Neural cell (in vitro differentiated cells): ENCODE results near the gene RGS9. TPM values are rescaled to one million over a fixed set of nuclear protein-coding genes. Genes with fewer than 3 reads are reported as not detected.

Experiments
- H2AFZ ChIP-seq: fragments of 200-600, 300-800 bp; sonication (generic), shearing (Covaris generic); 2 replicates; pipeline ENCODE4 v1.6.0; 2014; ENCODE audit warnings: low read depth, mild to moderate bottlenecking, antibody characterized with exemption, low read length, moderate library complexity
- H3F3A ChIP-seq: fragments of 200-600 bp; shearing (Covaris generic); 2 replicates; pipeline ENCODE4 v1.6.1; 2016; ENCODE audit warnings: mild to moderate bottlenecking, moderate library complexity, mixed read lengths, antibody characterized with exemption, low read length; ENCODE audit not compliant: insufficient read depth, poor library complexity, severe bottlenecking
- H3K27ac ChIP-seq: fragments of 200-600, 300-800 bp; sonication (generic), shearing (Covaris generic); 2 replicates; pipeline ENCODE4 v1.5.1; 2014; ENCODE audit warnings: mild to moderate bottlenecking, low read length, moderate library complexity
- H3K27me3 ChIP-seq: fragments of 300-800, 200-600 bp; sonication (generic), shearing (Covaris generic); 2 replicates; pipeline ENCODE4 v1.6.0; 2014; ENCODE audit warnings: mild to moderate bottlenecking, low read depth, low read length, moderate library complexity; ENCODE audit not compliant: insufficient read depth
- H3K36me3 ChIP-seq: fragments of 300-800, 200-600 bp; sonication (generic), shearing (Covaris generic); 2 replicates; pipeline ENCODE4 v1.5.1; 2014; ENCODE audit warnings: mild to moderate bottlenecking, antibody characterized with exemption, low read length, moderate library complexity; ENCODE audit not compliant: insufficient read depth
- H3K4me2 ChIP-seq: fragments of 300-800, 200-600 bp; sonication (generic), shearing (Covaris generic); 2 replicates; pipeline ENCODE4 v1.6.0; 2014; ENCODE audit warnings: mild to moderate bottlenecking, low read length
- H3K4me3 ChIP-seq: fragments of 300-800, 200-600 bp; sonication (generic), shearing (Covaris generic); 2 replicates; pipeline ENCODE4 v1.5.1; 2014; ENCODE audit warnings: mild to moderate bottlenecking, low read length, moderate library complexity
- H3K79me2 ChIP-seq: fragments of 200-600 bp; shearing (Covaris generic); replicated peaks from 2 replicates; pipeline ENCODE4 v1.6.0; 2014; ENCODE audit warnings: mild to moderate bottlenecking, low read length, moderate library complexity; ENCODE audit not compliant: insufficient read depth
- H3K9ac ChIP-seq: fragments of 300-800, 200-600 bp; sonication (generic), shearing (Covaris generic); 2 replicates; pipeline ENCODE4 v1.6.1; 2016; ENCODE audit warnings: mild to moderate bottlenecking, low read length, mixed read lengths
- H3K9me2 ChIP-seq: fragments of 200-600 bp; shearing (Covaris generic); 2 replicates; pipeline ENCODE4 v1.6.1; 2016; ENCODE audit warnings: mild to moderate bottlenecking, low read length, mixed read lengths; ENCODE audit not compliant: insufficient read depth
- H3K9me3 ChIP-seq: fragments of 200-600, 300-800 bp; sonication (generic), shearing (Covaris generic); 2 replicates; pipeline ENCODE4 v1.6.1; 2016; ENCODE audit warnings: mild to moderate bottlenecking, mixed run types, low read length, moderate library complexity, mixed read lengths
- H4K20me1 ChIP-seq: fragments of 200-600 bp; shearing (Covaris generic); 2 replicates; pipeline ENCODE4 v1.6.1; 2016; ENCODE audit warnings: mild to moderate bottlenecking, mixed run types; ENCODE audit not compliant: insufficient read depth
- CTCF ChIP-seq: fragments of 450-650 bp; IDR thresholded peaks from 2 replicates; pipeline ENCODE4 v1.5.1; 2014; ENCODE audit warnings: antibody characterized with exemption, mild to moderate bottlenecking, moderate library complexity; ENCODE audit not compliant: poor library complexity, severe bottlenecking
- EP300 ChIP-seq: fragments of 450-650 bp; conservative IDR thresholded peaks from 2 replicates; pipeline ENCODE4 v1.6.1; 2014; ENCODE audit warnings: antibody characterized with exemption, mild to moderate bottlenecking, moderate library complexity; ENCODE audit not compliant: poor library complexity, severe bottlenecking
- EZH2 ChIP-seq: fragments of 200-600, 300-800 bp; shearing (Covaris generic), sonication (generic); IDR thresholded peaks from 2 replicates; pipeline ENCODE4 v1.6.1; 2014; ENCODE audit warnings: antibody characterized with exemption, low read length, borderline replicate concordance, mild to moderate bottlenecking; ENCODE audit not compliant: insufficient read depth, poor library complexity, severe bottlenecking
- MXI1 ChIP-seq: fragments of 450-650 bp; conservative IDR thresholded peaks from 2 replicates; pipeline ENCODE4 v1.6.1; 2014; ENCODE audit warnings: antibody characterized with exemption, mild to moderate bottlenecking; ENCODE audit not compliant: poor library complexity, severe bottlenecking
- POLR2AphosphoS5 ChIP-seq: IDR thresholded peaks from 2 replicates; pipeline ENCODE4 v1.6.1; 2012
- RAD21 ChIP-seq: fragments of 450-650 bp; conservative IDR thresholded peaks from 2 replicates; pipeline ENCODE4 v1.6.1; 2014; ENCODE audit warnings: antibody characterized with exemption, mild to moderate bottlenecking, moderate library complexity
- REST ChIP-seq: IDR thresholded peaks from 2 replicates; pipeline ENCODE4 v1.6.1; 2012; ENCODE audit warnings: borderline replicate concordance
- SMC3 ChIP-seq: fragments of 450-650 bp; conservative IDR thresholded peaks from 2 replicates; pipeline ENCODE4 v1.6.1; 2014; ENCODE audit warnings: antibody characterized with exemption, mild to moderate bottlenecking, moderate library complexity; ENCODE audit not compliant: poor library complexity
- TAF1 ChIP-seq: IDR thresholded peaks from 2 replicates; pipeline ENCODE4 v1.6.1; 2012; ENCODE audit warnings: low read depth
- polyA plus RNA-seq: library from polyadenylated mRNA; depleted of rRNA; stranded (reverse); fragments of >200 nt; gene quantifications from 2 replicates; pipeline ENCODE4 v1.2.3, GENCODE V29; 2014

RGS9 gene
- polyA plus RNA-seq, 1 donor from 2014 or later: 6.8 TPM

- no peaks in the 10 kb centered on the region for H3F3A ChIP-seq
- H3K27ac ChIP-seq: no peak overlapping the region
Observed at GRCh38 chr17:65195716-65196115, 58.5 kb downstream of the RGS9 start.

GRCh38 chr17:65196617-65197016 is 59.4 kb downstream of the RGS9 start:
- no peak overlapping the region for H3K4me2 ChIP-seq
- no peaks in the 10 kb centered on the region for H3K27me3 ChIP-seq
- H3F3A ChIP-seq: no peaks in the 10 kb centered on the region
- no peak overlapping the region for H2AFZ ChIP-seq
- no peaks in the 10 kb centered on the region for H3K9me3 ChIP-seq
- H3K9ac ChIP-seq: no peak overlapping the region
- no peaks in the 10 kb centered on the region for H3K79me2 ChIP-seq
- no peak overlapping the region for H3K27ac ChIP-seq
- H4K20me1 ChIP-seq: no peaks in the 10 kb centered on the region
- H3K36me3 ChIP-seq: no peaks in the 10 kb centered on the region
- no peak overlapping the region for H3K4me3 ChIP-seq
- H3K9me2 ChIP-seq: no peaks in the 10 kb centered on the region
- no peak for TF ChIP-seq CTCF
- TF ChIP-seq RAD21: no peak
- TF ChIP-seq SMC3: no peak
- TF ChIP-seq EP300: no peak
- no peak for TF ChIP-seq MXI1
- no peak for TF ChIP-seq POLR2AphosphoS5
- TF ChIP-seq REST: no peak

More at GRCh38 chr17:65195716-65196115, 58.5 kb downstream of the RGS9 start:
- no peak overlapping the region for H3K9ac ChIP-seq
- no peak overlapping the region for H3K4me3 ChIP-seq
- no peak for TF ChIP-seq CTCF
- no peak for TF ChIP-seq TAF1
- TF ChIP-seq EZH2: no peak
- no peak for TF ChIP-seq MXI1
- TF ChIP-seq SMC3: no peak
- TF ChIP-seq EP300: no peak
- no peak for TF ChIP-seq REST
- TF ChIP-seq RAD21: no peak
- TF ChIP-seq POLR2AphosphoS5: no peak
- H3K4me2 ChIP-seq: no peak overlapping the region
- H2AFZ ChIP-seq: no peak overlapping the region
- H3K9me3 ChIP-seq: no peaks in the 10 kb centered on the region
- no peaks in the 10 kb centered on the region for H3K36me3 ChIP-seq
- no peaks in the 10 kb centered on the region for H3K79me2 ChIP-seq
- no peaks in the 10 kb centered on the region for H4K20me1 ChIP-seq
- H3K9me2 ChIP-seq: no peaks in the 10 kb centered on the region
- H3K27me3 ChIP-seq: no peaks in the 10 kb centered on the region
